Measurements from ENCODE around the gene GNG14. TPM values are rescaled to one million over a fixed set of nuclear protein-coding genes. Genes with fewer than 3 reads are reported as not detected.

Gene GNG14
- total and polyA plus RNA-seq, 2 of the 13 experiments (the other 11 are each of a cell fraction or from before 2014, with no cell fraction given) = not detected

DNA sequence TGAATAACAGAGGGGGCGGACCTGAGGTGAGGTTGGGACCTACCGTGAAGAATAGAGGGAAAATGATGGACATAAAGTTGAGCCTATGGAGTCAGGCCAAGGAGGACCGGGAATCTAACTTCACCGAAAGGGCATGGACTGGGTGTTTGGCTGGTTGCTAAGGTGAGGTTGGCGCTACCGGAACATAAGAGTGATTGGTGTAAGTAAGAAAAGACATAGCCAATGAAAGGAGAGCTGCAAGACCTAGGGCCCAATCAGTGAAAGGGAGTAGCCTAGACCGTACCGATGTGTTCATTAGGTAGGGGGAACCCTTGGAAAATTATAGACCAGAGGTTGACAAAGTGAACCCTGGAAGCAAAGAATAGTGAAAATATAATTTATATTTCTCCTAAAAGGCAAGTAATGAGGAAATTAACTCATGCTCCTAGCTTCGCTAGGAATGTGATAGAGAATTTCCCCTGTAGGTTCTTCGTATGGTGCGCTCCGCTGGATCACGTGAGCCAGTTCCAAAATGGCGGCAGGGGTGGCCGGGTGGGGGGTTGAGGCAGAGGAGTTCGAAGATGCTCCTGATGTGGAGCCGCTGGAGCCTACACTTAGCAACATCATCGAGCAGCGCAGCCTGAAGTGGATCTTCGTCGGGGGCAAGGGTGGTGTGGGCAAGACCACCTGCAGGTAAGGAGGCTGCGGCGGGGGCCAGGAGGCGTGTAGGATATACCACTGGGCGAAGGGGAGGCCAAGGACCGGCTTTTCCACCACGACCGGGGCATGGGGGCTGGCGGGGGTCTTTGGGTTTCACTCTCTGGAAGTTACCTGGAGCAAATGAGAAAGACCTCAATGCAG is 49.4 kb downstream of the GNG14 start, which contains the start of gene GET3 (continued):
- no peak for TF ChIP-seq KAT2B (IDR thresholded peaks at IDR 0.05; ENCODE audit: borderline replicate concordance, low read depth, low read length)
- TF ChIP-seq ZNF607 (CRISPR knock-in tag; IDR thresholded peaks at IDR 0.05; ENCODE audit: borderline replicate concordance) = no peak
- no peak for TF ChIP-seq PHB2 (IDR thresholded peaks at IDR 0.05; ENCODE audit: partially characterized antibody)
- TF ChIP-seq ZNF296 (CRISPR knock-in tag; conservative IDR thresholded peaks at IDR 0.05) = no peak
- no peak for TF ChIP-seq ZNF780A (CRISPR knock-in tag; IDR thresholded peaks at IDR 0.05)
- TF ChIP-seq RFXANK (CRISPR knock-in tag; IDR thresholded peaks at IDR 0.05) = 0 out of 2 replicates have a peak, but pooled peaks have one; percentile 4
- TF ChIP-seq, protein P1, sequence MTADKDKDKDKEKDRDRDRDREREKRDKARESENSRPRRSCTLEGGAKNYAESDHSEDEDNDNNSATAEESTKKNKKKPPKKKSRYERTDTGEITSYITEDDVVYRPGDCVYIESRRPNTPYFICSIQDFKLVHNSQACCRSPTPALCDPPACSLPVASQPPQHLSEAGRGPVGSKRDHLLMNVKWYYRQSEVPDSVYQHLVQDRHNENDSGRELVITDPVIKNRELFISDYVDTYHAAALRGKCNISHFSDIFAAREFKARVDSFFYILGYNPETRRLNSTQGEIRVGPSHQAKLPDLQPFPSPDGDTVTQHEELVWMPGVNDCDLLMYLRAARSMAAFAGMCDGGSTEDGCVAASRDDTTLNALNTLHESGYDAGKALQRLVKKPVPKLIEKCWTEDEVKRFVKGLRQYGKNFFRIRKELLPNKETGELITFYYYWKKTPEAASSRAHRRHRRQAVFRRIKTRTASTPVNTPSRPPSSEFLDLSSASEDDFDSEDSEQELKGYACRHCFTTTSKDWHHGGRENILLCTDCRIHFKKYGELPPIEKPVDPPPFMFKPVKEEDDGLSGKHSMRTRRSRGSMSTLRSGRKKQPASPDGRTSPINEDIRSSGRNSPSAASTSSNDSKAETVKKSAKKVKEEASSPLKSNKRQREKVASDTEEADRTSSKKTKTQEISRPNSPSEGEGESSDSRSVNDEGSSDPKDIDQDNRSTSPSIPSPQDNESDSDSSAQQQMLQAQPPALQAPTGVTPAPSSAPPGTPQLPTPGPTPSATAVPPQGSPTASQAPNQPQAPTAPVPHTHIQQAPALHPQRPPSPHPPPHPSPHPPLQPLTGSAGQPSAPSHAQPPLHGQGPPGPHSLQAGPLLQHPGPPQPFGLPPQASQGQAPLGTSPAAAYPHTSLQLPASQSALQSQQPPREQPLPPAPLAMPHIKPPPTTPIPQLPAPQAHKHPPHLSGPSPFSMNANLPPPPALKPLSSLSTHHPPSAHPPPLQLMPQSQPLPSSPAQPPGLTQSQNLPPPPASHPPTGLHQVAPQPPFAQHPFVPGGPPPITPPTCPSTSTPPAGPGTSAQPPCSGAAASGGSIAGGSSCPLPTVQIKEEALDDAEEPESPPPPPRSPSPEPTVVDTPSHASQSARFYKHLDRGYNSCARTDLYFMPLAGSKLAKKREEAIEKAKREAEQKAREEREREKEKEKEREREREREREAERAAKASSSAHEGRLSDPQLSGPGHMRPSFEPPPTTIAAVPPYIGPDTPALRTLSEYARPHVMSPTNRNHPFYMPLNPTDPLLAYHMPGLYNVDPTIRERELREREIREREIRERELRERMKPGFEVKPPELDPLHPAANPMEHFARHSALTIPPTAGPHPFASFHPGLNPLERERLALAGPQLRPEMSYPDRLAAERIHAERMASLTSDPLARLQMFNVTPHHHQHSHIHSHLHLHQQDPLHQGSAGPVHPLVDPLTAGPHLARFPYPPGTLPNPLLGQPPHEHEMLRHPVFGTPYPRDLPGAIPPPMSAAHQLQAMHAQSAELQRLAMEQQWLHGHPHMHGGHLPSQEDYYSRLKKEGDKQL (CRISPR knock-in tag; IDR thresholded peaks at IDR 0.05; ENCODE audit: low read depth) = no peak
- no peak for TF ChIP-seq ZNF672 (CRISPR knock-in tag; IDR thresholded peaks at IDR 0.05)
- TF ChIP-seq, protein P2, sequence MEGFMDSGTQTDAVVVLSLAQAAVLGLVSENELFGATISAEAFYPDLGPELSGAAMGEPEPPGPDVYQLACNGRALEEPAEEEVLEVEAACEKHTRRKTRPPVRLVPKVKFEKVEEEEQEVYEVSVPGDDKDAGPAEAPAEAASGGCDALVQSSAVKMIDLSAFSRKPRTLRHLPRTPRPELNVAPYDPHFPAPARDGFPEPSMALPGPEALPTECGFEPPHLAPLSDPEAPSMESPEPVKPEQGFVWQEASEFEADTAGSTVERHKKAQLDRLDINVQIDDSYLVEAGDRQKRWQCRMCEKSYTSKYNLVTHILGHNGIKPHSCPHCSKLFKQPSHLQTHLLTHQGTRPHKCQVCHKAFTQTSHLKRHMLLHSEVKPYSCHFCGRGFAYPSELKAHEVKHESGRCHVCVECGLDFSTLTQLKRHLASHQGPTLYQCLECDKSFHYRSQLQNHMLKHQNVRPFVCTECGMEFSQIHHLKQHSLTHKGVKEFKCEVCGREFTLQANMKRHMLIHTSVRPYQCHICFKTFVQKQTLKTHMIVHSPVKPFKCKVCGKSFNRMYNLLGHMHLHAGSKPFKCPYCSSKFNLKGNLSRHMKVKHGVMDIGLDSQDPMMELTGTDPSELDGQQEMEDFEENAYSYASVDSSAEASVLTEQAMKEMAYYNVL (CRISPR knock-in tag; IDR thresholded peaks at IDR 0.05; ENCODE audit: borderline replicate concordance) = no peak
- TF ChIP-seq ZSCAN31 (CRISPR knock-in tag; IDR thresholded peaks at IDR 0.05; ENCODE audit: low read depth) = no peak
- TF ChIP-seq, protein P3, sequence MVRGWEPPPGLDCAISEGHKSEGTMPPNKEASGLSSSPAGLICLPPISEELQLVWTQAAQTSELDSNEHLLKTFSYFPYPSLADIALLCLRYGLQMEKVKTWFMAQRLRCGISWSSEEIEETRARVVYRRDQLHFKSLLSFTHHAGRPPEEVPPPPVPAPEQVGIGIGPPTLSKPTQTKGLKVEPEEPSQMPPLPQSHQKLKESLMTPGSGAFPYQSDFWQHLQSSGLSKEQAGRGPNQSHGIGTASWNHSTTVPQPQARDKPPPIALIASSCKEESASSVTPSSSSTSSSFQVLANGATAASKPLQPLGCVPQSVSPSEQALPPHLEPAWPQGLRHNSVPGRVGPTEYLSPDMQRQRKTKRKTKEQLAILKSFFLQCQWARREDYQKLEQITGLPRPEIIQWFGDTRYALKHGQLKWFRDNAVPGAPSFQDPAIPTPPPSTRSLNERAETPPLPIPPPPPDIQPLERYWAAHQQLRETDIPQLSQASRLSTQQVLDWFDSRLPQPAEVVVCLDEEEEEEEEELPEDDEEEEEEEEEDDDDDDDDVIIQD (CRISPR knock-in tag; IDR thresholded peaks at IDR 0.05; ENCODE audit: low read depth) = no peak
- TF ChIP-seq, protein P4, sequence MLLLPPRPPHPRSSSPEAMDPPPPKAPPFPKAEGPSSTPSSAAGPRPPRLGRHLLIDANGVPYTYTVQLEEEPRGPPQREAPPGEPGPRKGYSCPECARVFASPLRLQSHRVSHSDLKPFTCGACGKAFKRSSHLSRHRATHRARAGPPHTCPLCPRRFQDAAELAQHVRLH (CRISPR knock-in tag; IDR thresholded peaks at IDR 0.05; ENCODE audit: borderline replicate concordance, low read depth) = no peak
- peak; percentile 49; the same call in 1 of the 2 replicates for TF ChIP-seq SALL1 (CRISPR knock-in tag; IDR thresholded peaks at IDR 0.05)
- TF ChIP-seq XBP1 (CRISPR knock-in tag; IDR thresholded peaks at IDR 0.05) = no peak
- no peak for TF ChIP-seq FOSL2 (CRISPR knock-in tag; IDR thresholded peaks at IDR 0.05)
- TF ChIP-seq ZNF17 (CRISPR knock-in tag; IDR thresholded peaks at IDR 0.05) = no peak
- TF ChIP-seq, protein P5, sequence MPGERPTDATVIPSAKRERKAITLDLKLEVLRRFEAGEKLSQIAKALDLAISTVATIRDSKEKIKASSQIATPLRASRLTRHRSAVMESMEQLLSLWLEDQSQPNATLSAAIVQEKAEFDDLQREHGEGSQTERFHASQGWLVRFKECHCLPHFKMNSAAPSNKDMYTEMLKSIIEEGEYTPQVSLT (CRISPR knock-in tag; IDR thresholded peaks at IDR 0.05; ENCODE audit: borderline replicate concordance, low read depth) = no peak
- no peak for TF ChIP-seq TEAD2 (CRISPR knock-in tag; IDR thresholded peaks at IDR 0.05)
